GM21381 (cell line): ENCODE data around the gene IRGC.

ENCODE experiments used
- ATAC-seq: cut with Tn5 transposase; IDR thresholded peaks from one replicate; pipeline ENCODE4 v1.9.1; 2021; ENCODE audit warnings: mild to moderate bottlenecking, moderate library complexity; ENCODE audit not compliant: unreplicated experiment

IRGC gene

DNA sequence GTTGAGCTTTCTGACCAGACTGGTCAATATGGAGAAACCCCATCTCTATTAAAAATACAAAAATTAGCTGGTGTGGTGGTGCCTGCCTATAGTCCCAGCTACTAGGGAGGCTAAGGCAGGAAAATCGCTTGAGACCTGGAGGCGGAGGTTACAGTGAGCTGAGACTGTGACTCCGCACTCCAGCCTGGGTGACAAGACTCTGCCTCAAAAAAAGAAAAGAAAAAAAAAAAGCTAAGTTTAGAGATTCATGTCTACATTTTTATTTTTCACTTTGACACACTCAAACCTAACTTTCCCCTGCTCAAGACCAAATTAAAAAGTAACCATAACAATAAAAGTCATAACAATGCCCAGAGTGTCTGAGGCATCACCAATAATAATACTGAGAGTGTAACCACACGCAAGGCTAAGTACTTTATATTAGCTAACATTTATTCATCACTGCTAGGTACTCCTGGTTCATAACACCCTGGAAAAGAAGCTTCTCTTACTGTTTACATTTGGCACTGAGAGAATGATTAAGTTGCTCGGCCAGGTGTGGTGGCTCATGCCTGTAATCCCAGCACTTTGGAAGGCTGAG is 5.7 kb downstream of the IRGC start:
- no peak for ATAC-seq

DNA sequence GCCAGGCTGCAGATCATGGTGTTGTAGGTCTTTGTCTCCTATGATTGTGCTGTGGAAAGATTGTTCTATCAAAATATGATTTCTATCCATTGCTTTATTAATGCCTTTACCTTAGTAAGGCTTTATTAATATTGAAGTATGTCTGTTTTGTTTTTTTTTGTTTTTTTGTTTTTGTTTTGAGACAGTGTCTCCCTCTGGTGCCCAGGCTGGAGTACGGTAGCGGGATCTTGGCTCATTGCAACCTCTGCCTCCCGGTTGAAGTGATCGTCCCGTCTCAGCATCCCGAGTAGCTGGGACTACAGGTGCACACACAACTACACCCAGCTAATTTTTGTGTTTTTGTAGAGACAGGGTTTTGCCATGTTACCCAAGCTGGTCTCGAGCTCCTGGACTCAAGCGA is 7.7 kb downstream of the IRGC start:
- no peak for ATAC-seq

DNA sequence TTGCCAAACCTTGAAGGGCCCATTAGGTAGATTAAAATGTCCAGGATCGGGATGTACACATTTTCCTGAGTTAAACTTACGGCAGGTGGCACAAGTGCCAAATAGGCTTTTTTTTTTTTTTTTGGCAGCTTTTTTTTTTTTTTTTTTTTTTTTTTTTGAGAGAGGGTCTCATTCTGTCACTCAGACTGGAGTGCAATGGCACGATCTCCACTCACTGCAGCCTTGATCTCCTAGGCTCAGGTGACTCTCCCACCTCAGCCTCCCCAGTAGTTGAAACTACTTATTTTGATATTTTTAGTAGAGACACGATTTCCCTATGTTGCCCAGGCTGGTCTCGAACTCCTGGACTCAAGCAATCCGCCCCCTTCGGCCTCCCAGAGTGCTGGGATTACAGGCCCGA is 9.0 kb downstream of the IRGC start:
- no peak for ATAC-seq

DNA sequence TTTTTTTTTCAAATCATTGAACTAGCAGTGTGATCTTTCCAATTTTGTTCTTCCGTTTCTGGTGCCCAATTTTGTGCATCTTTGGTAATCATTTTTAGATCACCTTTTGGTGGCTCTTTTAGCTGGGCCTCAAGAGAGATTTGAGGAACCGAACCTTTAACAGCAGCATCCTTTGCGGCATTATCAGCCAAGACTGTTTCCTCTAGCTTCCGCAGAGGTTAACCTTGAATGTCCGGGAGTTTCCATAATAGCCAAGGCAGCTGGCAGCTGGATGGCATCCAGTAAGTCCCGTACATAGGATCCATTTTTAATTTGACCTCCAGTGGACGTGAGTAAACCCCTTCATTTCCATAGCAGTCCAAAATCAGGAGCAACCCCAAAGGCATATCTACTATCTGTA is 9.6 kb downstream of the IRGC start:
- ATAC-seq = no peak

DNA sequence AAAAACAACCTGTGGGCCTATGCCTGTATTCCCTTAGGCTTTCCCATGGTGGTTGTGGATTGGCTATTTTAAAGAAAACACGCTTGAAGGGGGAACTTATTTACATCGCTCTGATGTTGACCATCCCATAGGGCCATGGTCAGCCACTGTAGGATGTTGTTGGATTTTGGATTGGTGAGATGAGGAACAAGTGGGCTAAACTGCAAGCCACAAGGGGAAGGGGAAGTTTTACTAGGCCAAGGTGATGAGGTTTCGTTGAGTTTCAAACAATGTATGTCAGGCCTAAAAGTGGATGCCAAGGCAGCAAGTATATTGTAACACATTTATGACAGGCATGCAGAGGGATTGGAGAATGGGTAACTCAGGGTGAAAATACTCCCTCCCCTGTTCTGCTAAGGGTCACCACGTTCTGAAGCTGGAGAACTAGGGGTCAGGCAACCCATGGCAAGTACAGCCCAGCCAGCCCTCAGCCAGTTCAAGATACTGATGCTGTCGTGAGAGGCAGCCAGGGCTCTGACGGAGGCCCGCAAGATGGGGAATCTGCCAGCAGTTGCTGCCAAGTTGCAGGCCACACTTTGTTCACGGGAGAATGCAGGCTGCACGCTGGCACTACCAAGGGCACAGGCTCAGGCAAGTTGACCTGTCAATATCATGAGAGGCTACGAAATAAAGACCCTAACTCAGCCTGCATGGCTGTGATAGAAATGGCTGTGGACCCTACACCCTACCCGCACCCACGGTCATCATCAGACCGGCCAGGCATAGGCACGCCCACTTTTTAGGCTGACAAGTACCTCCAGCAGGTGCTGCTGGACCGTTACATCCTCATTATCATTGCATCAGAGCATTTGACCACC is 11.1 kb downstream of the IRGC start:
- no peak for ATAC-seq

DNA sequence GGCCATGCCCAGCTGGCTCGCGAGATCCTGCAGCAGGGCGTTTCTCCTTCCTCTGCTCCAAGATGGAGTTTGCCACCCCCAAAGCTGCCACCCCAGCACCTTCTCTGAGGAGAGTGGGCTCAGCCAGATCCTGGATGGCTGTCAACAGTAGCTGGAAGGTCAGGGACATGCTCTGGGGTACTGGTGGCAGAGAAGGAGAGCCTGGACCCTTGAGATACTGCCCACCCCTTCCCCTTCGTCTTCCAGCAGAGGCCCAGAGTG is 11.6 kb downstream of the IRGC start:
- no peak for ATAC-seq

DNA sequence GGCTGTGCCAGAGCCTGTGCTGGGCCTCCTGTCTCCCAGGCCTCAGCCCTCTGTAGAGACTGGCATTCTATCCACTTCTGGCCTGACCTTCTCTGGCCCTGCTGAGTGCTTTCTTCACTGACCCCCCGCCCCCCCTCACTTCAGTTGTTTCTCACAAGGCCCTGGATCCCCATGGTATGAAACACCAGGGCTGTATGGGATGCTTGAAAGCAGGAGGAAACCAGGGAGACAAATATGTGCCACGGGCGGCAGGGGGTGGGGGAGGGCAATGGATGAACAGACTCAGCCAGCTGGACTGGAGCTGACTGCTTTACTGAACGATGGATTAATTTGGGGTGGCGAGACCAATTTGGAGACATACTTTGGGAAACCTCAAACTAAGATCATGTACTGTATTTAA is 14.0 kb downstream of the IRGC start:
- no peak for ATAC-seq

DNA sequence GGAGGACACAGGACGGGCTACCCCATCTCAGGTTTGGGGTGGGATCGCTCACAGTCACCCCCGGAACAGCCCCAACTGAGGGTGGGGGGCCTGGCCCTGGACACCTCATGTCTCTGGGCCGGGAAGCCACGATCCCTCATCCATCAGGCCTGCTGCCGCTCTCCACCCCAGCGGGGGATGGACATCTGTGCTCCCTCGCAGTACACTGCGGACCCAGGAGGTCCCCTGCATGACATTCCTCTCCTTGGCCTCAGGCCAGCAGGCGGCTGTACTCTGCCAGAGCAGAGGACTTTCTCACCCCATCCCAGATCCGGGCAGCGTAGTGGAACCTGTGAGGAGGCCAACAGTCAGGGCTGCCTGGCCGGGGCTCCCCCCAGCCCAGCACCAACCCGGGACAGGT is 15.5 kb downstream of the IRGC start:
- ATAC-seq = no peak

DNA sequence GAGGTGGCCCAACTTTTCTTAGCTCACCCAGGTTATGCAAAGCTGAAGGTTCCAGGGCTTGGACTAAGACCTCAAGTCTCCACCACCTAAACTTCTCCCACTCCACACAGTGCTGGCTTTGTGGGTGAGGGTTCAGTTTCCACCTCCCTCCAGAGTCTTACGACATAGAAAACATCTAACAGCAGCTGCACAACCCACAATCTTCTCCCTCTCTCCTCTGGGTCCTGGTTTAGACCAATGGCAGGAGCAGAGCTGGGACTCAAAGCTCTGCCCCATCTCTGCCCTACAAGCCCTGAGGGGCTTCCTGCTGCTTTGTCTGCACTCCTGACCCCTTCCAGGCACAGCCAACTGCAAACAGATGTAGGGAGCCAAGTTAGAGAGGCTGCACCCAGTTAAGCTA is 16.0 kb downstream of the IRGC start:
- no peak for ATAC-seq

DNA sequence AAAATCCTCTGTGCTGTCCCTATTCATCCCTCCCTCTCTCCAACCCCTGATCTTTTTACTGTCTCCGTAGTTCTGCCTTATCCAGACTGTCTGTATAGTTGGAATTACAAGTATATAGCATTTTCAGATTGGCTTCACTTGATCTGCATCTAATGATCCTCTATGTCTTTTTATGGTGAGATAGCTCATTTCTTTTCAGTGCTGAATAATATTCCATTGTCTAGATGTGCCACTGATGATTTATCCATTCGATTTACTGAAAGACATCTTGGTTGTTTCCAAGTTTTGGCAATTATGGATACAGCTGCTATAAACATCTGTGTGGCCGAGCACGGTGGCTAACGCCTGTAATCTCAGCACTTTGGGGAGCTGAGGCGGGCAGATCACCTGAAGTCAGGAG is 19.1 kb downstream of the IRGC start:
- ATAC-seq = no peak

DNA sequence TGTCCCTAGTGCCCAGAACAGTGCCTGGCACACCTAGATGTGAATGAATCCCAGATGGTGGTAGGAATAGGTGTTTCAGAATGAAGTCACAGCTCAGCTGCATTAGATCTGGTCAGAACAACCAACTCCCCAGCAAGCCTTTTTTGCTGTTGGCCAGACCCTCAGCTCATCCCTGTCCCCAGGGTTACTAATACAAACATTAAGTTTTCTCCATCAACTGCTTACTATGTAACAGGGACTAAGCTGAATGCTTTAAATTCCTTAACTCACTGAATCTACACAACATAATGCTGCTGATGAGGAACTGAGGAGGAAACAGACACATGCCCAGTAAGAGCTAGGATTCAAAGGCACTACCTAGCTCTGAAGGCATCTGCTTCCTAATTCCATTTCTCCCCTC is 20.1 kb downstream of the IRGC start:
- ATAC-seq = no peak

DNA sequence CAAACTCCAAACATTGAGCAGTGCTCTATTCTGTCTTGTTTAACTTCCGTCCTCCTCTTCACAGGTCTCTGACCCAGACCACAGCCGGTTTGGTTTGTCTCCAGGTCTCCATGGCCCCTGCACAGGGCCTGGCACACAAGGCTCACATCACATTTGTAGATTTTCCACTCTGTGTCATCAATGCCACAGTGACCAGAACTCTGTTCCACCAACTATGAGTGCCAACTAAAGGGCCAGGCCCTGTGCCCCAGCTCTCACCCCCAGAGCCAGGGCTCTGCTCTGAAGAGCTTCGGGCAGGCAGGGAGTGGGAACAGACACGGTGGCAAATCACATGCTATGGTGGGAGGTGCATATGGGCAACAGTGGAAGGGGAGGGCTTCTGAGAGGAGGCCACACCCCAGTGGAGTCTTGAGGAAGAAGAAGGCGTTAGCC is 22.9 kb downstream of the IRGC start:
- ATAC-seq = no peak

DNA sequence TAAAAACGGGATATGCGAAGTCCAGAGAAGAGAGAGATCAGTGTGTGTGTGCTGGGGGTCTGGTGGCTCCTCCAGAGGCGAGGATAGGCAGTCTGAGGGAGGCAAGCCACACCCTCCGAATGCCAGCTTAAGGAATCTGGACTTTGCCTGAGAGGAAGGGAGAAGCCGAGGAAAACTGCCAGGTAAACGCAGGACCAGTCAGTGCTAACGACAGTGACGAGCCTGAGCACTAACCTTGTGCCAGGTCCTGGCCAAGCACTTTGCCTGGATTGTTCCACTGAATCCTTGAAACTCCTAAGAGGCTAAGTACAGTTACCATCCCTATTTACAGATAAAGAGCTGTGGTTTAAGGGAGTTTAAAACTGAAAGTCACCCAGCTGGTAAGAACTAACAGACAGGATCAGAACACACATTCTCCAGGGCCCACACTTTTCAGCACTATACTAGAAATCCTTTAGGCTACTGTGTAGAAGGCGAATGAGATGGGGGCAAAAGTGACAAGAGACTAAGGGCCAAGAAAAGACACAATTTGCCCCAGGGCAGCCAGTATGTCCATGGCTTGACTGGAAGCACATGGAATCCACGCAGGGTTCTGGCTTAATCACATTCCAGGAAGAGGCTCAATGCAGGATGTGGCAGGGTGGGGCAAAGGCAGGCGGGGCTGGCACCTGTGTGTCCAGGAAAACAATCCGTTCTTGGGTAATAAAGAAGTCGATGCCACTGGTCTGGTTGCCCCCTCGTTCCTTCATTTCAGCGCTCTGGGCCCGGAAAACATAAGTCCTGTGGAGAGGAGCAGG is 23.8 kb downstream of the IRGC start:
- no peak for ATAC-seq

DNA sequence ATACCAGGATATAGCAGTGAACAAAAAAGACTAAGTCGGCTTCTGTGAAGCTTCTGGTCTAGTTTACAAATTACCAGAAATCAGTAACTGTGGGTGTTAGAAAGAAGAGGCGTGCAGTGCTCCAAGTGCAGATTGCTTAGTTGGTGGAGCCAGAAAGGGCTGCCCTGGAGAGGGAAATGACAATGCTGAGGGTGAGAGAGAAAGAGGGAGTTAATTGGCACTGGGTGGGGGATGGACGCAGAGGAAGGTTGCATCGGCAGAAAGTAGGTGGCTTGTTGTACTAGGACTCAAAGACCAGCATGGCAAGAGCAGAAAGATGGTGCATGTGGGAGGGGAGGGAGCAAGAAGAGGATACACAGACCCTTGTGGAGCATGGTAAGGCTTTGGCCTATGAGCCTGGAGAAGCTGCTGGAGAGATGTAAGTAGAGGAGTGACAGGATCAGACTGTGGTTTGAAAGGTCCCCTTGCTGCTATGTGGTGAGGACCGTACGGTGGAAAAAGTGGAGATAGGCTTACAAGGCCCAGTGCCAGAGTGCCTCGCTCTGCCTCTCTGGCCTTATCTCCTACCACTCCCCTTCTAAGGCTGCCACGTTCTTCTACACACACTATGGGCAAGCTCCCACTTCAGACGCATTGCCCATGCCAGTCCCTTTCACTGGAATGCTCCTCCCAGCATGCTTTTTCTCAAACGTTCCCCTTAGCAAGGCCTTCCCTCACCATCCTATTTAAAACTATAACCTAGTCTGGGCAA is 25.4 kb downstream of the IRGC start:
- ATAC-seq = no peak

DNA sequence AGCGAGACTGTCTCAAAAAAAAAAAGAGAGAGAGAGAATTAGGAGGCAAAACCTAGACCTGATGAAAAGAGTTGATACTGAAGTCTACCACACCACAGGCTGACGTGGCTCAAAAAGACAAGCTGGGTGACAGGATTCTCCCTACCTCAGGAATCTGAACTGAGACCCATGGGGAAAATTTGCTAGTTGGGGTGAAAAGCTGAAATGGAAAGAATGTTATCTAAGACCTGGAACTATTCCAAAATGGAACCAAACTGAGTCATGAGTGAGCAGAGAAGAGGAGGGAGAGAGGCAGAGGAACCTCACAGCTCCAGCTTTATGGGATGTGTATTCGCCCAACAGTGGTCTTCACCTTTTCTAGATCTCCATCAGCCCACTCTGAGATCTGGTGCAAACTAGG is 27.2 kb downstream of the IRGC start:
- ATAC-seq = no peak

DNA sequence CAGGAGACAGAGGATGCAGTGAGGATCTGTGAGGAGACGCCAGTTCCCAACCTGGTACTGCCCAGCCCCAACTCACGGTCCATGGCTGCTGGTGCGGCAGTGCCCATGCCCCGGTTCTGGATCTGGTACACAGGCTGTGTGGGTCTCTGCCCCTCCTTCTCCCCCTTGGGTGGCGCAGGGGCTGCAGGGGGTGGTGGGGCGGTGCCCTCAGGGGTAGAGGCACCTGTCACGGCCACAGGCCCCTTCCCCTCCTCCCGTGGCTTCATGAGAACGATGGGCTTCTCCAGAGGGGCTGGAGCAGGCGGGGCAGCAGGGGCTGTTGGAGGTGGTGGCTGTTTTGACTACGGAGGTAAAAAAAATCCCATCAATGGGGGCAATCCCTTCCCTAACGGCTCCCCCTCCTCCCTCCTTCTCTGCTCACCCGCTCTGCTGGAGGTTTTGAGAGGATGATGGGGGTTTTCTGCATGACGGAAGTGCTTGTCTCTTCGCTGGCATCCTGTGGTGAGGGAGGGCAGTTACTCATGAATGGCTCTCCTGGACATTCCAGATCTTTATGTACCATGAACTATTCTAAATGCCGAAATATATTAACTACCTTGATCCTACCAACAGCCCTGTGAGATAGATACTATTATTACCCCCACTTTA is 31.8 kb downstream of the IRGC start:
- no peak for ATAC-seq

DNA sequence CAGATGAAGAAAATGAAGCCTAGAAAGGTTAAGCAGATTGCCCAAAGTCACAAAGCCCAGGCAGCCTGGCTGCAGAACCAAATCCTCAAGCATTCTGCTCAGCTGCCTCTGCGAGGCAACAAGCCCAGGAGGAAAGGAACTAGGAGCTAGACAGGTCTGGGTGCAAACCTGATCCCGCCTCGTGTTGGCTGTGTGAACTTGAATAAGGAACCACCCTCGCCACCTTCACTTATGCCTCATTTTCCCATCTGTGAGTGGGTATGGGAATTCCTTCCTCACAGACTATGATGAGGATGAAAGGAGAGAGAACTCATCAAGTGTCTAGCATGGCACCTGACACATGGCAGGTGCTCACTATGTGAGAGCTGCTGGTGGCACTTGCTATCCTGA is 32.3 kb downstream of the IRGC start:
- no peak for ATAC-seq

DNA sequence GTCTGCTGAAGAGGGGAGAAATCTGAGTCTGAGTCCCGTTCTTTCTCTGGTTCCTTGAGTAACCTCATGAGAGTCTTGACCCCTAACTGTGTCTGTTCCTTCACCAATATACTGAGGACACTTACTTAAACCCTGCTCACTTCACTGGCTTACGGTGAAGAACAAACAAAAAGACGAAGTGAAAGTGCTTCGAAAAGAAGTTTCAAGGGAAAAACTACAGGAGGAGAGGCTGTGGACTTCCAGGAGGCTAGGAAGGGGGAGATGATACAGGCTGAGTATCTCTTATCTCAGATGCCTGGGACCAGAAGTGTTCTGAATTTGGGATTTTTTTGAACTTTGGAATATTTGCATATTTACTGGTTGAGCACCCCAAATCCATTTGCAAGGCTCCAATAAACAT is 32.8 kb downstream of the IRGC start:
- no peak for ATAC-seq

DNA sequence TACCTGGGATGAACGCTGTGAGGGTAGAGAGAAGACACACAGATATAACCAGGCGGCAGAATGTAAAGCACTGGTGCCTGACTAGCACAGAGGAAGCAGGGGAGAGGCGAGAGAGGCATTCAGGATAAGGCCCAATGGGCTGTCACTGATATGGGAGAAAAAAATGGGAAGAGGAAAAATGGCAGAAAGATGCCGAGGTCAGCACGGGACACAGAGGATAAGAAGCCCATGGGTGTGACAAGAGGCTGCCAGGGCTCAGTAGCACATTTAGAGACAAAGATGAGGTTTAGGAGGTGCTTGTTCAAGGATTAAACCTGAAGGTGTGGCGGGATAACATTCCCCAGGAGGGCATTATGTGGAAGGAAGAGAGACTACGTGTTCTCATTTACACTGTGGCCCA is 33.3 kb downstream of the IRGC start:
- ATAC-seq = no peak

DNA sequence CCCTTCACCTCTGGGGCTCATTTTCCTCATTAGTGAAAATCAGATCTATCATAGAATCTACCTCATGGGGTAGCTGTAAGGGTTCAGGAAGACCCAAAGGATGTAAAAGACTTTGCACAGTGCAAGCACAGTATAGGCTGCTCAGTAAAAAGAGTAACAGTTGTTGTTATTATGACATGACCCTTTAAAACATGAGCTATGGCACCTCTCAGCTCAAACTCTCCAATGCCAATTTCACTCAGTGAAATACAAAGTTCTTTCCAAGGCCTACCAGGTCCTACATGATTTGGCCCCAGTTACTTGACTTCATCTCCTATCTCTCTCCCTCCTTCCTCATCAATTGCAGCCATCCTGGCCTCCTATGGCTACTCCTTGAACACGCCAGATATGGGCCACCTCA is 34.0 kb downstream of the IRGC start:
- no peak for ATAC-seq
